GM21526 (cell line): Measurements from ENCODE around the gene NFX1.
"Not testable (repeated sequence)": the region's sequence is repeated elsewhere in the genome, so short reads cannot be mapped to it uniquely, and the experiment has no call there.

Source experiments
- ATAC-seq: cut with Tn5 transposase; IDR thresholded peaks from one replicate; pipeline ENCODE4 v1.9.1; 2021; ENCODE audit warnings: moderate library complexity; ENCODE audit not compliant: unreplicated experiment, low FRiP score

The NFX1 gene

GRCh38 chr9:33351547-33351946 is 61.2 kb downstream of the NFX1 start:
- ATAC-seq, result no peak

- ATAC-seq, result no peak
Observed at GRCh38 chr9:33354651-33355211, 64.4 kb downstream of the NFX1 start.

GRCh38 chr9:33355933-33356332 is 65.6 kb downstream of the NFX1 start:
- ATAC-seq, result no peak

- ATAC-seq, result not testable (repeated sequence)
Observed at GRCh38 chr9:33358641-33359040, 68.3 kb downstream of the NFX1 start.

GRCh38 chr9:33364127-33364526 is 73.8 kb downstream of the NFX1 start:
- ATAC-seq, result no peak

- not testable (repeated sequence) for ATAC-seq
Observed at GRCh38 chr9:33364814-33365213, 74.5 kb downstream of the NFX1 start.

GRCh38 chr9:33366979-33367480 is 76.7 kb downstream of the NFX1 start:
- no peak for ATAC-seq

GRCh38 chr9:33372900-33373299 is 82.6 kb downstream of the NFX1 start:
- no peak for ATAC-seq

- no peak for ATAC-seq
Observed at GRCh38 chr9:33374190-33374589, 83.9 kb downstream of the NFX1 start.

- peak; percentile 60 for ATAC-seq
Observed at GRCh38 chr9:33374634-33375237, 84.4 kb downstream of the NFX1 start.

- no peak for ATAC-seq
Observed at GRCh38 chr9:33375238-33375840, 85.0 kb downstream of the NFX1 start.

- ATAC-seq, result no peak
Observed at GRCh38 chr9:33375841-33376321, 85.6 kb downstream of the NFX1 start.

- ATAC-seq, result no peak
Observed at GRCh38 chr9:33377089-33377715, 86.9 kb downstream of the NFX1 start.

- no peak for ATAC-seq
Observed at GRCh38 chr9:33378121-33378795, 87.9 kb downstream of the NFX1 start.

- no peak for ATAC-seq
Observed at GRCh38 chr9:33379666-33380389, 89.5 kb downstream of the NFX1 start.

GRCh38 chr9:33380390-33381094 is 90.2 kb downstream of the NFX1 start:
- ATAC-seq, result no peak

GRCh38 chr9:33381231-33381791 is 91.0 kb downstream of the NFX1 start:
- no peak for ATAC-seq

GRCh38 chr9:33382397-33382796 is 92.1 kb downstream of the NFX1 start:
- not testable (repeated sequence) for ATAC-seq

- ATAC-seq, result not testable (repeated sequence)
Observed at GRCh38 chr9:33383396-33383795, 93.1 kb downstream of the NFX1 start.
